Prostate gland (tissue), 2 donors: ENCODE data around the gene ARL8B.

Source experiments
- CTCF ChIP-seq, 4 experiments: fragments of 200-600 bp in 2 of 4; fragments of 450-650 bp in 2 of 4; sonication (generic) in 2 of 4; IDR thresholded peaks; 1 replicate in 3 of 4; 2 replicates in 1 of 4; pipeline ENCODE4 v1.5.1; 2016 to 2019; ENCODE audit warnings: antibody characterized with exemption in 4 of 4, mild to moderate bottlenecking in 2 of 4, moderate library complexity in 2 of 4
- POLR2A ChIP-seq: fragments of 450-650 bp; IDR thresholded peaks from one replicate; pipeline ENCODE4 v1.6.1; 2016; ENCODE audit warnings: antibody characterized with exemption, mild to moderate bottlenecking
- POLR2AphosphoS5 ChIP-seq: sonication (generic); formaldehyde crosslinking; IDR thresholded peaks from one replicate; pipeline ENCODE4 v1.6.1; 2017; ENCODE audit warnings: antibody characterized with exemption

- TF ChIP-seq POLR2AphosphoS5 (no peak), CTCF (IDR thresholded peaks at IDR 0.05) (no peak), POLR2A (no peak)
These were observed 73.5 kb downstream of the ARL8B start for GRCh38 chr3:5195605-5196004.
